HepG2 (cell line): ENCODE data around the gene MXI1. TPM values are rescaled to one million over a fixed set of nuclear protein-coding genes. Genes with fewer than 3 reads are reported as not detected.

Source experiments
- ATAC-seq: fragments of 200-7000 bp; cut with Tn5 transposase; 3 replicates; pipeline ENCODE4 v1.9.1; 2020; ENCODE audit warnings: mild to moderate bottlenecking, moderate library complexity
- BruUV-seq: library from RNA; stranded (reverse); fragments of 400-500 nt; replicated peaks from 2 replicates; lab custom pipeline; 2021; lab: Mats Ljungman, UMichigan
- CTCF ChIA-PET: fragments of 300-600 bp; formaldehyde crosslinking; extraction: SDS; loops from one replicate; lab custom pipeline; 2021; ENCODE audit warnings: low total read pairs, inconsistent platforms, low intra/inter-chr PET ratio; lab: Yijun Ruan, JAX
- POLR2A ChIA-PET: fragments of 350-600 bp; sonication (Branson Sonifier 250); formaldehyde crosslinking; loops from one replicate; lab custom pipeline; 2020; ENCODE audit warnings: antibody characterized with exemption, inconsistent platforms; lab: Yijun Ruan, JAX
- DNase-seq: peaks from one replicate; pipeline ENCODE4 v3.0.0-alpha.2; 2015; ENCODE audit warnings: low spot score
- FAIRE-seq: peaks from 3 replicates; lab custom pipeline; 2011; peaks lifted over from hg19 to GRCh38; lab: Jason Lieb, UNC
- H2AFZ ChIP-seq: one replicate; pipeline ENCODE4 v1.6.1; 2011; ENCODE audit warnings: low read length, inconsistent platforms
- H3K27ac ChIP-seq: fragments of 300-600 bp; 3 replicates; pipeline ENCODE4 v1.8.0; 2011; ENCODE audit warnings: mixed run types, mild to moderate bottlenecking, mixed read lengths, low read length, inconsistent platforms; ENCODE audit not compliant: insufficient read depth; ENCODE audit errors: extremely low read length
- H3K27me3 ChIP-seq, 2 experiments: fragments of 200-600 bp in 1 of 2; 2 replicates in 1 of 2; 3 replicates in 1 of 2; pipeline versions ENCODE4 v1.6.0 to v1.8.0; 2011; ENCODE audit warnings: low read length in 2 of 2, mild to moderate bottlenecking in 2 of 2, moderate library complexity in 2 of 2, inconsistent platforms in 1 of 2; ENCODE audit not compliant: insufficient read depth in 2 of 2, control insufficient read depth in 1 of 2
- H3K36me3 ChIP-seq, 2 experiments: fragments of 200-600 bp in 1 of 2; replicated peaks in 1 of 2; 2 replicates in 1 of 2; 3 replicates in 1 of 2; pipeline versions ENCODE4 v1.5.1 to v1.8.0; 2011; ENCODE audit warnings: low read length in 2 of 2, inconsistent platforms in 1 of 2; ENCODE audit not compliant: insufficient read depth in 2 of 2, control insufficient read depth in 1 of 2
- H3K4me1 ChIP-seq: 2 replicates; pipeline ENCODE4 v1.5.1; 2012; ENCODE audit warnings: low read length, inconsistent platforms; ENCODE audit not compliant: insufficient read depth
- H3K4me2 ChIP-seq: 2 replicates; pipeline ENCODE4 v1.6.0; 2011; ENCODE audit warnings: low read depth, low read length, inconsistent platforms
- H3K4me3 ChIP-seq, 3 experiments: fragments of 200-600 bp in 1 of 3; sonication (generic), shearing (Covaris generic) in 1 of 3; replicated peaks in 1 of 3; 2 replicates each; pipeline ENCODE4 v1.5.1; 2011 to 2016; ENCODE audit warnings: low read length in 3 of 3, inconsistent platforms in 2 of 3, low read depth in 2 of 3, mild to moderate bottlenecking in 2 of 3, control low read depth in 1 of 3, mixed read lengths in 1 of 3; ENCODE audit not compliant: insufficient read depth in 1 of 3
- H3K79me2 ChIP-seq: one replicate; pipeline ENCODE4 v1.6.1; 2011; ENCODE audit warnings: low read length, inconsistent platforms; ENCODE audit not compliant: insufficient read depth
- H3K9ac ChIP-seq: 2 replicates; pipeline ENCODE4 v1.6.0; 2011; ENCODE audit warnings: mild to moderate bottlenecking, low read depth, low read length, inconsistent platforms; ENCODE audit not compliant: insufficient read depth
- H3K9me3 ChIP-seq: 2 replicates; pipeline ENCODE4 v1.5.1; 2012; ENCODE audit warnings: mild to moderate bottlenecking, low read length
- H4K20me1 ChIP-seq: 2 replicates; pipeline ENCODE4 v1.6.0; 2011; ENCODE audit warnings: inconsistent platforms, mild to moderate bottlenecking, low read length, moderate library complexity; ENCODE audit not compliant: insufficient read depth
- ISX ChIP-seq: sonication (generic); formaldehyde crosslinking; conservative IDR thresholded peaks from 2 replicates; pipeline ENCODE4 v1.5.0; 2020; ENCODE audit warnings: missing genetic modification reagents
- SOX13 ChIP-seq, 3 experiments: fragments of 450-650 bp in 1 of 3; sonication (generic) in 1 of 3; formaldehyde crosslinking in 1 of 3; IDR thresholded peaks in 2 of 3; conservative IDR thresholded peaks in 1 of 3; 2 replicates each; pipeline versions ENCODE4 v1.5.0 to v1.6.1; 2016 to 2020; ENCODE audit warnings: antibody characterized with exemption in 1 of 3, mild to moderate bottlenecking in 1 of 3, missing compliant biosample characterization in 1 of 3, missing genetic modification reagents in 1 of 3, moderate library complexity in 1 of 3
- ZNF318 ChIP-seq: sonication (generic); formaldehyde crosslinking; IDR thresholded peaks from 2 replicates; pipeline ENCODE4 v1.4.0; 2020; ENCODE audit warnings: mild to moderate bottlenecking, missing genetic modification reagents
- ZSCAN22 ChIP-seq: sonication (generic); formaldehyde crosslinking; IDR thresholded peaks from 2 replicates; pipeline ENCODE4 v1.4.0; 2020; ENCODE audit warnings: mild to moderate bottlenecking, missing genetic modification reagents
- WGBS: methylation state at CpG from one replicate; pipeline ENCODE4 v1.1.6; 2017; ENCODE audit warnings: low lambda C conversion rate; 5-methylcytosine and 5-hydroxymethylcytosine counted together
- in situ Hi-C: cut with HindIII; loops from 2 replicates; pipeline ENCODE4 v1.10.0; 2017; ENCODE audit warnings: low pct_unique_long_range_greater_than_20kb; ENCODE audit not compliant: extremely low pct_ligation_motif_present
- intact Hi-C: fragments of 100-400 bp; cut with micrococcal nuclease; formaldehyde crosslinking; loops from one replicate; pipeline ENCODE4 v1.10.0; 2022; ENCODE audit not compliant: unreplicated experiment
- polyA plus RNA-seq, 8 experiments: library from polyadenylated mRNA; depleted of rRNA in 3 of 8; stranded (reverse) in 7 of 8; unstranded in 1 of 8; fragments of >200 nt; fragmentation: Illumina TruSeq in 4 of 8; extraction: Trizol in 4 of 8; gene quantifications; 2 replicates each; pipeline versions ENCODE4 v1.2.1 to v1.2.3, GENCODE V29; 2011 to 2016; ENCODE audit warnings: low read depth in 4 of 8, missing spikeins in 1 of 8, mixed read lengths in 1 of 8; ENCODE audit not compliant: insufficient read depth in 1 of 8
- total RNA-seq, 5 experiments: library from RNA; depleted of rRNA; stranded (reverse); fragments of >200 nt; fragmentation: Illumina TruSeq; extraction: Trizol; gene quantifications; 2 replicates each; pipeline ENCODE4 v1.2.3, GENCODE V29; 2016; ENCODE audit warnings: low read depth in 1 of 5

The MXI1 gene
- total and polyA plus RNA-seq, 2 of the 13 experiments (the other 11 are each of a cell fraction or from before 2014, with no cell fraction given) = 6.6 to 22.0 TPM

- H3K4me1 ChIP-seq = no peaks in the 10 kb centered on the region
- FAIRE-seq (no peak), ATAC-seq (no peak), DNase-seq (no peak)
- ChIA-PET CTCF (no interaction called here), POLR2A (no interaction called here)
- H3K79me2 ChIP-seq = no peaks in the 10 kb centered on the region
- no peak overlapping the region for H2AFZ ChIP-seq
- H3K4me3 ChIP-seq = no peak overlapping the region
- 41% methylated on average over 7 of the region's 7 CpGs for WGBS
- H4K20me1 ChIP-seq = no peaks in the 10 kb centered on the region
- H3K27ac ChIP-seq = no peak overlapping the region
- H3K9ac ChIP-seq = no peak overlapping the region
- TF ChIP-seq ISX (CRISPR knock-in tag) (no peak), SOX13 (IDR thresholded peaks at IDR 0.05) (no peak), SOX13 (CRISPR knock-in tag; conservative IDR thresholded peaks at IDR 0.05 in 1 of 2, IDR thresholded peaks at IDR 0.05 in 1 of 2) (no peak), ZNF318 (CRISPR knock-in tag) (no peak), ZSCAN22 (CRISPR knock-in tag) (no peak)
- H3K4me2 ChIP-seq = no peak overlapping the region
- no peaks in the 10 kb centered on the region; a peak in 4 of 5 replicates for H3K27me3 ChIP-seq
- H3K36me3 ChIP-seq = no peaks in the 10 kb centered on the region
- no peaks in the 10 kb centered on the region for H3K9me3 ChIP-seq
- in situ Hi-C loops = no loop called here
- no TSS peak for BruUV-seq
- intact Hi-C loops = no loop called here
Measured at GRCh38 chr10:110179220-110179619, 28.2 kb upstream of the MXI1 start.
